GM21529 (cell line): Measurements from ENCODE around the gene APP.
"Not testable (repeated sequence)": the region's sequence is repeated elsewhere in the genome, so short reads cannot be mapped to it uniquely, and the experiment has no call there.

ENCODE experiments used
- ATAC-seq: cut with Tn5 transposase; IDR thresholded peaks from one replicate; pipeline ENCODE4 v1.9.1; 2021; ENCODE audit not compliant: unreplicated experiment

APP gene

GRCh38 chr21:26025536-26026512, 144.7 kb downstream of the APP start:
- no peak for ATAC-seq

- not testable (repeated sequence) for ATAC-seq
These were observed 147.2 kb downstream of the APP start for GRCh38 chr21:26023406-26023805.

GRCh38 chr21:26022598-26023337, 147.8 kb downstream of the APP start:
- ATAC-seq, result not testable (repeated sequence)

- ATAC-seq, result no peak
These were observed 150.1 kb downstream of the APP start for GRCh38 chr21:26020510-26020909.

GRCh38 chr21:26020081-26020480, 150.5 kb downstream of the APP start:
- no peak for ATAC-seq

- no peak for ATAC-seq
These were observed 151.3 kb downstream of the APP start for GRCh38 chr21:26019236-26019635.

- no peak for ATAC-seq
These were observed 156.6 kb downstream of the APP start for GRCh38 chr21:26013970-26014369.

GRCh38 chr21:26012482-26012881, 158.1 kb downstream of the APP start:
- ATAC-seq, result not testable (repeated sequence)

GRCh38 chr21:26011292-26011940, 159.2 kb downstream of the APP start:
- no peak for ATAC-seq

GRCh38 chr21:26007951-26008498, 162.5 kb downstream of the APP start:
- ATAC-seq, result no peak

- no peak for ATAC-seq
These were observed 165.1 kb downstream of the APP start for GRCh38 chr21:26005464-26005863.

- no peak for ATAC-seq
These were observed 167.2 kb downstream of the APP start for GRCh38 chr21:26003404-26003803.

GRCh38 chr21:26001356-26001755, 169.2 kb downstream of the APP start:
- no peak for ATAC-seq

- no peak for ATAC-seq
These were observed 170.5 kb downstream of the APP start for GRCh38 chr21:25999921-26000582.

GRCh38 chr21:25997788-25998611, 172.6 kb downstream of the APP start:
- no peak for ATAC-seq

- ATAC-seq, result no peak
These were observed 175.3 kb downstream of the APP start for GRCh38 chr21:25995278-25995677.

GRCh38 chr21:25994758-25995163, 175.8 kb downstream of the APP start:
- ATAC-seq, result no peak

GRCh38 chr21:25988738-25989137, 181.8 kb downstream of the APP start:
- no peak for ATAC-seq

- ATAC-seq, result no peak
These were observed 183.0 kb downstream of the APP start for GRCh38 chr21:25987531-25987930.

GRCh38 chr21:25986928-25987327, 183.6 kb downstream of the APP start:
- ATAC-seq, result no peak
